Stomach (tissue), 9 donors: Measurements from ENCODE around the gene PEAK3. TPM values are rescaled to one million over a fixed set of nuclear protein-coding genes. Genes with fewer than 3 reads are reported as not detected.
"Not testable (repeated sequence)": the region's sequence is repeated elsewhere in the genome, so short reads cannot be mapped to it uniquely, and the experiment has no call there.

Experiments used
- DNase-seq, 2 donors: peaks; one replicate each; pipeline versions ENCODE4 v3.0.0 to v3.0.0-alpha.2; 2013 to 2019
- H3K27ac ChIP-seq, 5 donors: fragments of 200-600 bp in 4 of 5; sonication (generic) in 4 of 5; one replicate each; pipeline ENCODE4 v1.5.1; 2013 to 2019; ENCODE audit warnings: mild to moderate bottlenecking in 1 of 5, moderate library complexity in 1 of 5
- H3K27me3 ChIP-seq, 3 donors: fragments of 200-600 bp; sonication (generic); one replicate each; pipeline ENCODE4 v1.5.1; 2017 to 2019; ENCODE audit warnings: mixed run types in 1 of 3
- H3K36me3 ChIP-seq, 4 donors: fragments of 200-600 bp; sonication (generic); 1 replicate in 3 of 4; 2 replicates in 1 of 4; pipeline ENCODE4 v1.5.1; 2016 to 2019
- H3K4me1 ChIP-seq, 4 donors: fragments of 200-600 bp; sonication (generic); one replicate each; pipeline ENCODE4 v1.5.1; 2016 to 2019
- H3K4me3 ChIP-seq, 4 donors: fragments of 200-600 bp; sonication (generic) in 3 of 4; one replicate each; pipeline ENCODE4 v1.5.1; 2016 to 2019; ENCODE audit warnings: mild to moderate bottlenecking in 1 of 4
- H3K9me3 ChIP-seq, 4 donors: fragments of 200-600 bp; sonication (generic); one replicate each; pipeline ENCODE4 v1.5.1; 2016 to 2019
- EP300 ChIP-seq: sonication (generic); formaldehyde crosslinking; IDR thresholded peaks from one replicate; pipeline ENCODE4 v1.6.1; 2017; ENCODE audit warnings: antibody characterized with exemption
- POLR2A ChIP-seq, 4 donors: fragments of 450-650 bp; IDR thresholded peaks; one replicate each; pipeline ENCODE4 v1.6.1; 2016; ENCODE audit warnings: antibody characterized with exemption in 4 of 4, control low read depth in 2 of 4, mild to moderate bottlenecking in 1 of 4, moderate library complexity in 1 of 4
- POLR2AphosphoS5 ChIP-seq, 3 donors: sonication (generic); formaldehyde crosslinking; IDR thresholded peaks; one replicate each; pipeline ENCODE4 v1.6.1; 2016; ENCODE audit warnings: antibody characterized with exemption in 3 of 3
- WGBS, 5 donors: extraction: QIAGEN DNeasy Blood & Tissue Kit in 3 of 5; methylation state at CpG; one replicate each; pipeline versions ENCODE4 v1.1.5 to v1.1.7; 2013 to 2018; 5-methylcytosine and 5-hydroxymethylcytosine counted together
- intact Hi-C: fragments of 100-400 bp; cut with DNase I; formaldehyde crosslinking; loops from one replicate; pipeline ENCODE4 v1.15.1; 2023; ENCODE audit warnings: low total_unique reads
- polyA plus RNA-seq, 3 donors: library from polyadenylated mRNA; stranded (reverse); fragments of 200-250 nt; gene quantifications; one replicate each; pipeline ENCODE4 v1.2.3, GENCODE V29; 2013
- total RNA-seq, 5 donors: library from RNA; depleted of rRNA; stranded (reverse); fragments of >200 nt; gene quantifications; one replicate each; pipeline versions ENCODE4 v1.1.0 to v1.2.3, GENCODE V29; 2014 to 2016
- TF ChIP-seq, protein P1 (sequence below), 7 experiments: fragments of 450-650 bp in 4 of 7; fragments of 200-600 bp in 3 of 7; sonication (generic) in 3 of 7; IDR thresholded peaks; one replicate each; pipeline ENCODE4 v1.5.1; 2016 to 2019; ENCODE audit warnings: antibody characterized with exemption in 7 of 7, control low read depth in 2 of 7, mild to moderate bottlenecking in 1 of 7
- donor health status: healthy with polysubstance abuse.
- donor health status: Bipolar disorder and iron deficiency.
- donor health status: healthy.

PEAK3 gene
- total and polyA plus RNA-seq, 8 donors, result 0.15 to 1.4 (median 0.59) TPM; not detected in 4

DNA sequence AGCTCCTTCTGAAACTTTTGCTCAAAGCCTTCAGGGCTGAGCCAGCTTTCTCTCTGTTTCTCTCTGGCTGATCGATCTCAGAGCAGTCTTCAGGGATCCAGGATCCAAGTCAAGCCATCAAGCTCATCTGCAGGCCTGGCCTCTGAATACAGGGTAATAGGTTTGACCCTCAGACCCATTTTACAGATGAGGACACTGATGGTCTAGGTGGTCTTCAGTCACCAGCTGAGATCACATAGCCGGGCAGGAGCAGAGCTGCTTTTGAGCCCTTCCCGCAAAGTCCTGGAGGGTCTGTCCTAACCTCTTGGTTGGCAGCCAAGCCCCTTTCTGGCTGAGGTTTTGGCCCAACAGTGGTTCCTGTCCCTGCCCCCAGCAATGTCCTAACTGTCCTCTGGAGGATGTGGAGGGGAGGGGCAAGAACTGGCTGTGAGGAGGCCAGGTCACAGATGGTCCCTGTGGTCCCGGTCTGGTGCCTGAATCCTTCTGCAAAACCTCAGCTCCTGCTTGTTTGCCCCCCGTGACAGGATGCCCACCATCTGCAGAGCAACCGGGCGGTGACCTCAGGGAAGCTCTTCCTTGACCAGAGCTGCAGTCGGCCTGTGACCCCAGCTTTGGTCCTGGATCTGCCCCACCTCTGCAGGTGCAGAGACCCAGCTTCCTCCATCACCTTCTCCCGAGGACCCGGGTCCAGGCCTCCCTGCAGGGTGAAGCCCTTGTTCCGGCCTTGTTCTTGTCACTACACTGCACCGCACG, 5.8 kb upstream of the PEAK3 start:
- Histone ChIP-seq H3K9me3 (no peaks in the 10 kb centered on the region), H3K4me1 (peaks cover 27 to 40% (median 31%) of the 10 kb centered on the region in 4 donors), H3K4me3 (no peak overlapping the region), H3K36me3 (no peaks in the 10 kb centered on the region), H3K27ac (peak overlapping the region in 2 of 5 donors; percentile 75 to 84), H3K27me3 (peaks cover 14 to 73% (median 45%) of the 10 kb centered on the region in 3 donors)
- DNase-seq, result no peak
- TF ChIP-seq, protein P1, sequence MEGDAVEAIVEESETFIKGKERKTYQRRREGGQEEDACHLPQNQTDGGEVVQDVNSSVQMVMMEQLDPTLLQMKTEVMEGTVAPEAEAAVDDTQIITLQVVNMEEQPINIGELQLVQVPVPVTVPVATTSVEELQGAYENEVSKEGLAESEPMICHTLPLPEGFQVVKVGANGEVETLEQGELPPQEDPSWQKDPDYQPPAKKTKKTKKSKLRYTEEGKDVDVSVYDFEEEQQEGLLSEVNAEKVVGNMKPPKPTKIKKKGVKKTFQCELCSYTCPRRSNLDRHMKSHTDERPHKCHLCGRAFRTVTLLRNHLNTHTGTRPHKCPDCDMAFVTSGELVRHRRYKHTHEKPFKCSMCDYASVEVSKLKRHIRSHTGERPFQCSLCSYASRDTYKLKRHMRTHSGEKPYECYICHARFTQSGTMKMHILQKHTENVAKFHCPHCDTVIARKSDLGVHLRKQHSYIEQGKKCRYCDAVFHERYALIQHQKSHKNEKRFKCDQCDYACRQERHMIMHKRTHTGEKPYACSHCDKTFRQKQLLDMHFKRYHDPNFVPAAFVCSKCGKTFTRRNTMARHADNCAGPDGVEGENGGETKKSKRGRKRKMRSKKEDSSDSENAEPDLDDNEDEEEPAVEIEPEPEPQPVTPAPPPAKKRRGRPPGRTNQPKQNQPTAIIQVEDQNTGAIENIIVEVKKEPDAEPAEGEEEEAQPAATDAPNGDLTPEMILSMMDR (IDR thresholded peaks at IDR 0.05), result no peak
- TF ChIP-seq POLR2A (IDR thresholded peaks at IDR 0.05) (no peak), EP300 (no peak), POLR2AphosphoS5 (IDR thresholded peaks at IDR 0.05) (no peak)
- intact Hi-C loops, result loop anchor here (10.0 kb wide), 1 partner anchor 157 kb away; no protein-coding TSS in a partner anchor
- WGBS, 5 donors, result 69 to 83% (median 74%) methylated on average over 12 to 13 of the region's 13 CpGs

DNA sequence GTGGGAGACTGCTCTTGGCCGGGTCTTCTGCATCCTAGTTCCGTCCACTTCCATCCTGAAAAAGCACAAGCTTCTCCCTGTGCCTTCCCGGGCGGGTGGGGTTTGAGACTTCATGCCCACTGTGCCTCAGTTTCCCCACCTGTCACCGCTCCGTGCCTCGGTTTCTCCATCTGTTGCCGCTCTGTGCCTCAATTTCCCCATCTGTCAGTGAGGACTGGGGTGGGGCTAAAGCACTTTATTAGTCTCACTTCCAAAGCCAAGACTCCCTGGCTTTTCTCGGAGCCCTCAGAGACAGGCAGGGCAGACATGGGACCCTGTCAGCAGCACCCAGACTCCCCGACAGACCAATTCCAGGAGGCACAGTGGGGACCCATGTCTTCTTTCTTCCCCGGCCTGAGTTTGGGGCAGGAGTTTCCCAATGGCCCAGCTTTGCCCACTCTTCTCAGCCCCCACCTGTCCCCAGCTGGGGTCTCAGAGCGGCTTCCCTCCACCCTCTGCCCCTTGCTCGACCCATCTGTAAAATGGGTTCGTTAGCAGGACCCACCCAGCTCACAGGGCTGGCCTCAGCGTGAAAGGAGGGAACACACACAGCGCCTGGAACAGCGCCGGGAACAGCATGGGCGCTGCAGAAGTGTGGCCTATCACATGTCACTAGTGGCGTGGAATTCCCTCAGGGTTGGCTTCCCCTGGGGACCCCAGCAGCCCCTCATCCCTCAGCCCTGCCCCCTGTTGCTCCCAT, 4.6 kb upstream of the PEAK3 start:
- peaks cover 35 to 47% (median 40%) of the 10 kb centered on the region in 4 donors for H3K4me1 ChIP-seq
- 78 to 84% (median 83%) methylated on average over 20 of the region's 20 CpGs for WGBS, 5 donors
- H3K36me3 ChIP-seq, result no peaks in the 10 kb centered on the region
- no peaks in the 10 kb centered on the region for H3K9me3 ChIP-seq
- no peak overlapping the region for H3K27ac ChIP-seq
- H3K4me3 ChIP-seq, result no peak overlapping the region
- peaks cover 14 to 72% (median 45%) of the 10 kb centered on the region in 3 donors for H3K27me3 ChIP-seq
- DNase-seq, result no peak
- intact Hi-C loops, result loop anchor here (10.0 kb wide), 1 partner anchor 158 kb away; no protein-coding TSS in a partner anchor
- TF ChIP-seq, protein P1 (IDR thresholded peaks at IDR 0.05), result no peak
- TF ChIP-seq POLR2AphosphoS5 (IDR thresholded peaks at IDR 0.05) (no peak), EP300 (no peak), POLR2A (IDR thresholded peaks at IDR 0.05) (no peak)

DNA sequence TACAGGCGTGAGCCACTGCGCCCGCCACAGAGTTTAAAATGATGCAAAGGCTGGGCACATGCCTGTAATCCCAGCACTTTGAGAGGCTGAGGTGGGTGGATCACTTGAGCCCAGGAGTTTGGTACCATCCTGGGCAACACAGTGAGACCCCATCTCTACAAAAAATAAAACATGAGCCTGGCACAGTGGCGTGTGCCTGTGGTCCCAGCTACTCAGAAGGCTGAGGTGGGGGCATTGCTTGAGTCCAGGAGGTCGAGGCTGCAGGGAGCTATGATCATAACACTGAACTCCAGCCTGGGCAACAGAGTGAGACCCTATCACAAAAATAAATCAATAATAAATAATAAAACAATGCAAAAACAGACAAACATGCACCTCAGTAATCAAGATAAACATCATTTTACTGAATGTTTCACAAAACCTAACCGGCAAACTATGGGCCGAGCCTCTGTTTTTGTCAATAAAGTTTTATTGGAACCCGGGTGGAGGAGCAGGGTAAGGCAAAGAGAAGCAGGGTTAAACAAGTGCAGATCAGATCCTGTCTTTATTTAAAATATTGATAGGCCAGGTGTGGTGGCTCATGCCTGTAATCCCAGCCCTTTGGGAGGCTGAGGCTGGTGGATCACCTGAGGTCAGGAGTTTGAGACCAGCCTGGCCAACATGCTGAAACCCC, 2.0 kb upstream of the PEAK3 start:
- no peak overlapping the region for H3K27ac ChIP-seq
- no peak overlapping the region for H3K4me3 ChIP-seq
- WGBS, 5 donors, result 88 to 97% (median 92%) methylated on average over 8 of the region's 8 CpGs
- H3K27me3 ChIP-seq, result peaks cover 0 to 47% (median 21%) of the 10 kb centered on the region in 3 donors
- H3K4me1 ChIP-seq, result peaks cover 11 to 37% (median 18%) of the 10 kb centered on the region in 4 donors
- no peaks in the 10 kb centered on the region for H3K36me3 ChIP-seq
- TF ChIP-seq POLR2AphosphoS5 (IDR thresholded peaks at IDR 0.05) (no peak), EP300 (no peak), POLR2A (IDR thresholded peaks at IDR 0.05) (no peak)
- TF ChIP-seq, protein P1 (IDR thresholded peaks at IDR 0.05), result no peak
- H3K9me3 ChIP-seq, result no peaks in the 10 kb centered on the region
- no peak for DNase-seq
- intact Hi-C loops, result loop anchor here (10.0 kb wide), 1 partner anchor 161 kb away; no protein-coding TSS in a partner anchor

DNA sequence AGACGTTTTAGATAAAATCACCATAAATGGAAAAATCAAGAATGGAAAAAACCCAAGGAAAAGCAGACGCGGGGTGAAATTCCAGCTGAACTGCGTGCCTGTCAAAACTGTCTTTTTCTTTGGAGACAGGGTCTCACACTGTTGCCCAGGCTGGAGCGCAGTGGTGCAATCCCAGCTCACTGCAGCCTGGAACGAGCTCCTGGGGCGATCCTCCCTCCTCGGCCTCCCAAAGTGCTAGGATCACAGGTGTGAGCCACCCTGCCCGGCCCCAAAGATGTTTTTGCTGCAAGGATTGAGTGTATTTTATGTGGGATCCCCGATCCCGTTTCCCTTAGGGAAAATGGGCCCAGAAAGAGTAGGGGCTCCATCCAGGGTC, 875 bp upstream of the PEAK3 start:
- Histone ChIP-seq H3K4me3 (peak overlapping the region in 2 of 4 donors; percentile 40 to 45), H3K27ac (peak overlapping the region in 4 of 5 donors; percentile 60 to 79 (median 70)), H3K36me3 (no peaks in the 10 kb centered on the region), H3K27me3 (peaks cover 0 to 37% (median 12%) of the 10 kb centered on the region in 3 donors), H3K9me3 (no peaks in the 10 kb centered on the region), H3K4me1 (peaks cover 11 to 41% (median 17%) of the 10 kb centered on the region in 4 donors)
- WGBS, 5 donors, result 61 to 75% (median 67%) methylated on average over 11 of the region's 11 CpGs
- TF ChIP-seq, protein P1 (IDR thresholded peaks at IDR 0.05), result no peak
- TF ChIP-seq POLR2AphosphoS5 (IDR thresholded peaks at IDR 0.05) (no peak), EP300 (no peak), POLR2A (IDR thresholded peaks at IDR 0.05) (no peak)
- intact Hi-C loops, result loop anchor here (10.0 kb wide), 1 partner anchor 162 kb away; no protein-coding TSS in a partner anchor
- no peak for DNase-seq

DNA sequence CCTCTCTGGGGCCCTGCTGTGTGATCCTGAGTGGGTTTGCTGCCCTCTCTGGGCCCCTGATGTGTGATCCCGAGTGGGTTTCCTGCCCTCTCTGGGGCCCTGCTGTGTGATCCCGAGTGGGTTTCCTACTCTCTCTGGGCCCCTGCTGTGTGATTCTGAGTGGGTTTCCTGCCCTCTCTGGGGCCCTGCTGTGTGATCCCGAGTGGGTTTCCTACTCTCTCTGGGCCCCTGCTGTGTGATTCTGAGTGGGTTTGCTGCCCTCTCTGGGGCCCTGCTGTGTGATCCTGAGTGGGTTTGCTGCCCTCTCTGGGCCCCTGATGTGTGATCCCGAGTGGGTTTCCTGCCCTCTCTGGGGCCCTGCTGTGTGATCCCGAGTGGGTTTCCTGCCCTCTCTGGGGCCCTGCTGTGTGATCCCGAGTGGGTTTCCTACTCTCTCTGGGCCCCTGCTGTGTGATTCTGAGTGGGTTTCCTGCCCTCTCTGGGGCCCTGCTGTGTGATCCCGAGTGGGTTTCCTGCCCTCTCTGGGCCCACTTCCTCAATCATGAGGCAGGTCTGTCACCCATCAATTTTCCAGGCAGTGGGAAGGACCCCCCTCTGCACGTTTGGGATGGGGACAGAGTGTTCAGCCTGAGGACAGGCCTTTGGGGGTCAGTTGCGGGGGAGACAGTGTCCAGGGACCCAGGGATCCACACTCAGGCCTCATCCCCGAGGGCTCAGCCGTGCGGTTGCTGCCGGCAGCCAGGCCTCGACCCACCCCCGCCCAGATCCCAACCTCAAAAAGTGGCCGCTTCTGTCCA, 512 bp downstream of the PEAK3 start:
- intact Hi-C loops, result loop anchor here (10.0 kb wide), 1 partner anchor 163 kb away; no protein-coding TSS in a partner anchor
- Histone ChIP-seq H3K27me3 (peaks cover 0 to 28% (median 12%) of the 10 kb centered on the region in 3 donors), H3K4me3 (peak overlapping the region; percentile 26 to 45 (median 38)), H3K4me1 (peaks cover 11 to 48% (median 20%) of the 10 kb centered on the region in 4 donors), H3K27ac (peak overlapping the region; percentile 34 to 79 (median 66))
- DNase-seq, H3K9me3 ChIP-seq, H3K36me3 ChIP-seq: not testable (repeated sequence)
- 21 to 35% (median 23%) methylated on average over 5 to 16 of the region's 16 CpGs for WGBS, 5 donors
